ENCODE measurements around the gene SEMA6B.

The SEMA6B gene

GRCh38 chr19:4501691-4502090 lies 57.8 kb downstream of the SEMA6B start:
- DNase-seq (ENCODE audit: low read depth) = no peak
- no peak for TF ChIP-seq CTCF (conservative IDR thresholded peaks at IDR 0.05; ENCODE audit: low read depth, low read length)
- H3K4me3 ChIP-seq (ENCODE audit: low read depth, low read length) = no peak overlapping the region

DNA sequence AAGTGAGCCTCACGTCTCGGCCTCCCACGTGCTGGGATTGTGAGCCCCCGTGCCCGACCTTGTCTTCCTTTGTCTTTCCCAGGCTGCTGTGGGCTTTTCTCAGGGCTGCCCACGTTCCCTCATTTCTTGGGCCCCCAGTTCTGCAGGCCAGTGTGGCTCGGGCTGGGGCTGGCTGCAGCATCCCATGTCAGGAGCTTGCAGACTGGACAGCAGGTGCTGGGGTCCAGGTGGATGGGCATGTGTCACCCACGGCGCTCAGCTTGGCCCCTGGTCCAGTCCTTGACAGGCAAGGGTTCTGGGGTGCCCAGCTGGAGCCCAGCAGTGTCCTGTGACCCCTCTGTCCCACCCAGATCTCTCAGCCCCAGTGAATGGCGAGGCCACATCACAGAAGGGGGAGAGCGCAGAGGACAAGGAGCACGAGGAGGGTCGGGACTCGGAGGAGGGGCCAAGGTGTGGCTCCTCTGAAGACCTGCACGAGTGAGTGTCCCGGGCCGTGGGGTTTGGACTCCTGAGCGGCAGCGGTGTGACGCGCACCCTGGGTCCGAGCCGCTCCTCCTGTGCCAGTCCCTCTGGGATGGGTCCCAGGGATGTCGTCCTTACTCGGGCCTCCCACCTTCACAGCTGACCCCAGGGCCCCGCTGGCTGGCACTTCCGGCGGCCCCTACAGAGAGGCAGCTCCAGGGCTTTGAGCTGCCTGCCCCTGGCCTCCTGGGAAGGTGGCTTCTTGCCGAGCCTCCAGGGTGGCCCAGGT lies 58.5 kb downstream of the SEMA6B start:
- no peak overlapping the region for H3K4me3 ChIP-seq (ENCODE audit: low read depth, low read length)
- no peak for TF ChIP-seq CTCF (conservative IDR thresholded peaks at IDR 0.05; ENCODE audit: low read depth, low read length)
- DNase-seq (ENCODE audit: low read depth) = no peak

DNA sequence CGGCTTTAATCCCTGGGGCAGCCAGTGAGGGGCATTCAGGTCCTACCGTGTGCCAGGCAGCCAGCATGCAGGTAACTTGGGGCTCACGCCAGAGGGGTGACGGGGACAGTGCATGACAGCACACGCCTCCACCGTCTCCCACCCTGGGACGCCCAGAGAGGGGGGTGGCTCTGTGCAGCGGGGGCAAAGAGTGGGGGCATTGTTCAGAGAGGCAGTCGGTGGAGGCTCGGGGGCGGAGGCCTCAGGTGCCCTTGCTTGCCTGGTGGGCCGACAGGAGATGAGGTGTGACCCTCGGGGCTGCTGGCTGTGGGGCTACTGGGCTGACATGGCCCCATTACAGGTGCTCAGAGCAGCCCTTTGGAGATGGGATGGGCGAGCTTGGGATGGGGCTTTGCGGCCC lies 59.6 kb downstream of the SEMA6B start:
- no peak for DNase-seq (ENCODE audit: low read depth)
- H3K4me3 ChIP-seq (ENCODE audit: low read depth, low read length) = no peak overlapping the region
- TF ChIP-seq CTCF (conservative IDR thresholded peaks at IDR 0.05; ENCODE audit: low read depth, low read length) = no peak

- no peak for TF ChIP-seq CTCF (conservative IDR thresholded peaks at IDR 0.05; ENCODE audit: low read depth, low read length)
- DNase-seq (ENCODE audit: low read depth) = no peak
- H3K4me3 ChIP-seq (ENCODE audit: low read depth, low read length) = no peak overlapping the region
These were observed 60.2 kb downstream of the SEMA6B start for GRCh38 chr19:4499318-4499717.

- no peak for DNase-seq (ENCODE audit: low read depth)
- TF ChIP-seq CTCF (conservative IDR thresholded peaks at IDR 0.05; ENCODE audit: low read depth, low read length) = no peak
- H3K4me3 ChIP-seq (ENCODE audit: low read depth, low read length) = no peak overlapping the region
These were observed 60.8 kb downstream of the SEMA6B start for GRCh38 chr19:4498694-4499093.

DNA sequence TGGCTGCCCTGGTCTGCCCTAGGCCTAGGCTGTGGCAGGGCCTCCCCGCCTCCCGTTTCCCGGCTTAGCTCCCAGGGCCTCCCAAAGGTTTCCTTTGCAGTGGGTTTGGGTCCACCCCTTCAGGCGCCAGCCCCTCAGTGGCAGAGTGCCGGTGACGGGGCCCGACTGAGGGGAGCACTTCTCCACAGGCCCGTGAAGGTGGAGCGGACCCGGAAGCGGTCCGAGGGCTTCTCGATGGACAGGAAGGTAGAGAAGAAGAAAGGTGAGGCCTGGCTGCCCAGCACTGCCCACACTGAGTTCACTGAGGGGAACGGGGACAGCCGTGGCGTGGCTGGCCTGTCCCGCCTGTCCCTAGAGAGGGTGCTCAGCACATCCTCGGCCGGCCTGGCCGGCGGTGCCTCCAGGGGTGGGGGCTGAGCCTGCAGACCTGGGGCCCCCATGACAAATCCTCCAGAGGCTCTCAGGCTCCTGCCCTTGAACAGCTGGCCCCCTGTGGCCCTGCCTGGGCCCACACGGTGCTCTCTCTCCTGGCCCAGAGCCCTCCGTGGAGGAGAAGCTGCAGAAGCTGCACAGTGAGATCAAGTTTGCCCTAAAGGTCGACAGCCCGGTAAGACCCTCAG lies 61.6 kb downstream of the SEMA6B start:
- DNase-seq (ENCODE audit: low read depth) = no peak
- TF ChIP-seq CTCF (conservative IDR thresholded peaks at IDR 0.05; ENCODE audit: low read depth, low read length) = no peak

DNA sequence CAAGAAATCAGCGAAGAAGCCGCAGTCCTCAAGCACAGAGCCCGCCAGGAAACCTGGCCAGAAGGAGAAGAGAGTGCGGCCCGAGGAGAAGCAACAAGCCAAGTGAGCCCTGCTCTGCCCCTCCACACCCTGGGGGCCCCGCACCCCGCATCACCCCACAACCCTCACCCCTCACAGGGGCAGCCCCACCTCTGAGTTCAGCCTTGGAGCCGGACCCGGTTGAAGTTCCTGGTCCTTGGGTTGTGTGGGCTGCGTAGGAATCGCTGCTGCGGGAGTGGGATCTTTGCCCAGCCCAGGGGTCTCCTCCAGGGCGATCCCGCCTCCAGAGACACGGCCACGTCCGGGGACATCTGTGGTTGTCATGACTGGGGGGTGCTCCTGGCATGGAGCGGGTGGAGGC lies 63.2 kb downstream of the SEMA6B start:
- no peak overlapping the region for H3K4me3 ChIP-seq (ENCODE audit: low read depth, low read length)
- no peak for TF ChIP-seq CTCF (conservative IDR thresholded peaks at IDR 0.05; ENCODE audit: low read depth, low read length)
- no peak for DNase-seq (ENCODE audit: low read depth)

More for the DNA sequence above, 61.6 kb downstream of the SEMA6B start:
- no peak overlapping the region for H3K4me3 ChIP-seq (ENCODE audit: low read depth, low read length)
